Mesendoderm (in vitro differentiated cells): ENCODE results near the gene RAD18.
A peak's percentile ranks its signal among the peaks of the same experiment; 100 is the strongest.

Experiments
- DNase-seq: peaks from one replicate; pipeline ENCODE4 v3.0.0; 2013
- H2AK5ac ChIP-seq: 2 replicates; pipeline ENCODE4 v1.6.1; 2013; ENCODE audit warnings: low read length, inconsistent platforms
- H2BK120ac ChIP-seq: 2 replicates; pipeline ENCODE4 v1.6.1; 2013; ENCODE audit warnings: low read depth, mild to moderate bottlenecking, low read length, moderate library complexity, mixed read lengths
- H2BK15ac ChIP-seq: replicated peaks from 2 replicates; pipeline ENCODE4 v1.6.1; 2013; ENCODE audit warnings: low read depth, mild to moderate bottlenecking, moderate library complexity
- H2BK5ac ChIP-seq: 2 replicates; pipeline ENCODE4 v1.6.1; 2013; ENCODE audit warnings: low read length, inconsistent platforms
- H3K18ac ChIP-seq: 2 replicates; pipeline ENCODE4 v1.6.1; 2013; ENCODE audit warnings: mild to moderate bottlenecking, low read length, mixed read lengths
- H3K23ac ChIP-seq: one replicate; pipeline ENCODE4 v1.6.1; 2013; ENCODE audit warnings: low read length
- H3K27ac ChIP-seq: 2 replicates; pipeline ENCODE4 v1.5.1; 2013; ENCODE audit warnings: low read depth, mild to moderate bottlenecking, inconsistent platforms, low read length, moderate library complexity
- H3K27me3 ChIP-seq: 2 replicates; pipeline ENCODE4 v1.6.1; 2013; ENCODE audit warnings: low read length, control low read depth, mild to moderate bottlenecking, inconsistent platforms; ENCODE audit not compliant: insufficient read depth, poor library complexity
- H3K36me3 ChIP-seq: 2 replicates; pipeline ENCODE4 v1.6.1; 2013; ENCODE audit warnings: low read length, inconsistent platforms; ENCODE audit not compliant: control insufficient read depth, insufficient read depth
- H3K4ac ChIP-seq: one replicate; pipeline ENCODE4 v1.6.1; 2013; ENCODE audit warnings: low read depth, mild to moderate bottlenecking, low read length, moderate library complexity
- H3K4me1 ChIP-seq: 2 replicates; pipeline ENCODE4 v1.6.1; 2013; ENCODE audit warnings: low read depth, low read length, inconsistent platforms; ENCODE audit not compliant: control insufficient read depth
- H3K4me2 ChIP-seq: 2 replicates; pipeline ENCODE4 v1.6.1; 2013; ENCODE audit warnings: low read length
- H3K4me3 ChIP-seq: 2 replicates; pipeline ENCODE4 v1.5.1; 2013; ENCODE audit warnings: mild to moderate bottlenecking, low read length
- H3K56ac ChIP-seq: one replicate; pipeline ENCODE4 v1.6.1; 2013; ENCODE audit warnings: low read length
- H3K79me1 ChIP-seq: 2 replicates; pipeline ENCODE4 v1.6.1; 2013; ENCODE audit warnings: low read length, inconsistent platforms
- H3K79me2 ChIP-seq: 2 replicates; pipeline ENCODE4 v1.6.1; 2013; ENCODE audit warnings: mild to moderate bottlenecking, low read length; ENCODE audit not compliant: control insufficient read depth, insufficient read depth
- H3K9ac ChIP-seq: 2 replicates; pipeline ENCODE4 v1.6.1; 2013; ENCODE audit warnings: low read length, inconsistent platforms
- H4K5ac ChIP-seq: one replicate; pipeline ENCODE4 v1.6.1; 2013; ENCODE audit warnings: low read length
- H4K8ac ChIP-seq: one replicate; pipeline ENCODE4 v1.6.1; 2013; ENCODE audit warnings: low read depth, mild to moderate bottlenecking, control low read depth, low read length, moderate library complexity
- WGBS: extraction: QIAGEN DNeasy Blood & Tissue Kit; methylation state at CpG from one replicate; pipeline ENCODE4 v1.1.7; 2013; ENCODE audit warnings: low lambda C conversion rate, missing lambda C conversion rate; ENCODE audit not compliant: insufficient coverage; ENCODE audit errors: extremely low coverage; 5-methylcytosine and 5-hydroxymethylcytosine counted together

The RAD18 gene

DNA sequence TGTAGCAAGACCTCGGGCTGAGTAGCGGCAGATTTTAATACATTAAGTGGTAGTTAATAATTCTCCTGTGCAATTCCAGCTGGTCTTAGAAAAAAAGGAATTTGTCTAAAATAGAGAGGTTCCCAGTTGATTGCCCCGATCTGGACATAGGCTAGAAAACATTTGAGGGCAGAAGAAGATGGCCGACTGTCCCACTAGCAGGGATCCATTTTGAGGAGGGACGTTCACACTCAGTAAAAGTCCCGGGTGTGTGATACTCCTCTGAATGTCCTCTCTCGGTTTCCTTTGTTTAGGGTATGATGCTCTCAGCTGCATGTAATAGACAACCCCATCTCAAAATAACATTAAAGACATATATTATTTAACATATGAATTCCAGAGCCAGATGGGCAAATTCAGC, 116.0 kb downstream of the RAD18 start:
- no CpG with 5 or more reads among the region's 7 CpGs for WGBS
- H3K4me1 ChIP-seq = no peaks in the 10 kb centered on the region
- H3K79me2 ChIP-seq = no peaks in the 10 kb centered on the region
- no peaks in the 10 kb centered on the region for H3K27me3 ChIP-seq
- no peak overlapping the region for H3K23ac ChIP-seq
- no peak overlapping the region for H4K8ac ChIP-seq
- no peak overlapping the region for H3K4ac ChIP-seq
- no peaks in the 10 kb centered on the region for H3K79me1 ChIP-seq
- H3K27ac ChIP-seq = no peak overlapping the region
- no peak overlapping the region for H4K5ac ChIP-seq
- no peak overlapping the region for H2BK5ac ChIP-seq
- no peak overlapping the region for H2BK120ac ChIP-seq
- no peak overlapping the region for H2AK5ac ChIP-seq
- no peak overlapping the region for H3K4me2 ChIP-seq
- H3K36me3 ChIP-seq = no peaks in the 10 kb centered on the region
- no peak overlapping the region for H3K9ac ChIP-seq
- no peak overlapping the region for H3K18ac ChIP-seq
- no peak overlapping the region for H3K4me3 ChIP-seq
- no peak overlapping the region for H2BK15ac ChIP-seq
- no peak overlapping the region for H3K56ac ChIP-seq
- no peak for DNase-seq

DNA sequence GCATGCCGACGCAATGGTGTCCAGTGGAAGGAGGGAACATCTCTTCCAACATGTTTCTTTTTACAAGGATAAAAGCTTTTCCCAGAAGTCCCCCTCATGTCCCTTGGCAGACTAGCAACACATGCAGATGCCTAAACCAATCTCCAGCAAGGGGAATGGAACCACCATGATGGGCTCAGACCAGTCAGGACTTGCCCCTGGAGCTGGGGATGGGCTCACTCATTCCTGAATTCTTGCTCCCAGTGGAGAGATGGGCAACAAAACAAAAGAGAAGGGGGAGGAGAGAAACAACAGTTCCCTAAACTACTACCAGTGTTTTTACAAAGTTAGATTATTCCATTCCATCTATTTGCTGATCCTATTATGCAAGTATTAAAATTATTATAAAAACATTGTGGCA, 117.1 kb downstream of the RAD18 start:
- WGBS = no CpG with 5 or more reads among the region's 2 CpGs
- Histone ChIP-seq H3K27ac (no peak overlapping the region), H4K5ac (no peak overlapping the region), H3K4ac (no peak overlapping the region), H3K9ac (no peak overlapping the region), H2BK5ac (no peak overlapping the region), H3K4me3 (no peak overlapping the region), H3K27me3 (no peaks in the 10 kb centered on the region), H2BK15ac (no peak overlapping the region), H4K8ac (no peak overlapping the region), H3K56ac (no peak overlapping the region), H3K4me2 (no peak overlapping the region), H2AK5ac (no peak overlapping the region), H3K79me1 (no peaks in the 10 kb centered on the region), H3K36me3 (no peaks in the 10 kb centered on the region), H2BK120ac (no peak overlapping the region), H3K23ac (no peak overlapping the region), H3K18ac (no peak overlapping the region), H3K79me2 (no peaks in the 10 kb centered on the region), H3K4me1 (no peaks in the 10 kb centered on the region)
- DNase-seq = no peak

DNA sequence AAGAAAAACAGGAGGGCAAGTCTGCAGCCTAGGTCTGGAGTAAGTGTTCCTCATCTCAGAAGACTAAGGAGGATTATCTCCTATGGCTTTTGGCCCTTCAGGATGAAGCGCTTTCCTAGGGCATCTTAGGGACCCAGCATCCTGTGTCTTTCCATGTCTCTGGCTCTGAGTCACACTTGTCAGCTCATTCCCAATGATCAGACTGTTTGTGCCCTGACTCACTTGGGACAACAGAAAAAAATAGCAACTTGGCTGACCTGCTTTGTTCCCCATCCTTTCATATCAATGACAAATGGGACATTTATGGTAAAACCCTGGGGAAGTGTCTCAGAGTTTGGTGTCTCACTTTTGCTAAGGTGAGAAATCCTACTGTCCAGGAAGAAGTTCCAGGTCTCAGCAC, 117.6 kb downstream of the RAD18 start:
- Histone ChIP-seq H2BK15ac (no peak overlapping the region), H3K79me1 (no peaks in the 10 kb centered on the region), H3K4me3 (no peak overlapping the region), H3K18ac (no peak overlapping the region), H2BK120ac (no peak overlapping the region), H3K27ac (no peak overlapping the region), H4K5ac (no peak overlapping the region), H3K4ac (no peak overlapping the region), H3K27me3 (no peaks in the 10 kb centered on the region), H4K8ac (no peak overlapping the region), H3K79me2 (no peaks in the 10 kb centered on the region), H3K23ac (no peak overlapping the region), H2AK5ac (no peak overlapping the region), H2BK5ac (no peak overlapping the region), H3K4me2 (no peak overlapping the region), H3K56ac (no peak overlapping the region), H3K4me1 (no peaks in the 10 kb centered on the region), H3K36me3 (no peaks in the 10 kb centered on the region), H3K9ac (no peak overlapping the region)
- no CpG with 5 or more reads among the region's 1 CpG for WGBS
- DNase-seq = peak; percentile 25

DNA sequence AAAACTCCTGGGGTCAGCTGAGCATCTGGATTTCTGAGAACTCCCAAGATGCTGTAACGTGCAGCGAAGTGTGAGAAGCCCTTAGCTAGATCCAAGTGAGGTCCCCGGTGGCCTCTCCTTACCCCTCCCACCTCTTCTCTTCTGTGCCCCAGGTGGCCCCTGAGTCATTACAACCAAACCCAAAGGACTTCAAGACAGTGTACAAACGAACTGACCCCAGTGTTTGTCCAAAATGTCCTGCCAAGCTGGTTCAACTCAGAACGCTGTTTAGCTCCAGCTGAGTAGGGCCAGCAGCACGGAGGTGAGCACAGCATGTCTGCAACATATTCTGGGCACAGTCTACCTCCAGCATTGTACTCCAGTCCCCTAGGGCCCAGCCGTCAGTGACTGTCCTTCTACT, 119.9 kb downstream of the RAD18 start:
- H2BK5ac ChIP-seq = no peak overlapping the region
- H3K4me2 ChIP-seq = no peak overlapping the region
- DNase-seq = no peak
- no peaks in the 10 kb centered on the region for H3K27me3 ChIP-seq
- H3K79me2 ChIP-seq = no peaks in the 10 kb centered on the region
- H4K5ac ChIP-seq = no peak overlapping the region
- H3K4me3 ChIP-seq = no peak overlapping the region
- WGBS = no CpG with 5 or more reads among the region's 7 CpGs
- no peaks in the 10 kb centered on the region for H3K79me1 ChIP-seq
- H3K36me3 ChIP-seq = no peaks in the 10 kb centered on the region
- no peak overlapping the region for H2AK5ac ChIP-seq
- H3K9ac ChIP-seq = no peak overlapping the region
- no peak overlapping the region for H2BK15ac ChIP-seq
- H3K56ac ChIP-seq = no peak overlapping the region
- no peak overlapping the region for H3K18ac ChIP-seq
- no peak overlapping the region for H3K4ac ChIP-seq
- H3K23ac ChIP-seq = no peak overlapping the region
- no peak overlapping the region for H4K8ac ChIP-seq
- no peak overlapping the region for H3K27ac ChIP-seq
- H3K4me1 ChIP-seq = no peaks in the 10 kb centered on the region
- no peak overlapping the region for H2BK120ac ChIP-seq

DNA sequence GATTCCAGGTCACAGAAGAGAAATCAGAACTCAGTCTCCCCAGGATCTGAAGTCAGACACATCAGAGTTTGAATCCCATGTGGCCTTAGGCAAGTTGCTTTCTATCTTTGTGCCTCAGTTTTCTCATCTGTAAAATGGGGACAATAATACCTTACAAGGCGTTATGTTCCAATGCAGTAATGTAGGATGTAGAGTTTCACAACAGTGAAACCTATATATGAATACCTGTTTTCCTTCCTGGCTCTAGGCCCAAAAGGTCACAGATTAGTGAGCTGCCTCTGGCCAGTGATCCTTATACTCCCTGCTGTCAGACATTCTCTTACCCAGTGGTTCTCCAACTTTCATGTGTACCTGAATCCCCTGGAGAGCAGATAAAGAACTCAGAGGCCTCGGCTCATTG, 121.0 kb downstream of the RAD18 start:
- H3K27me3 ChIP-seq = no peaks in the 10 kb centered on the region
- H3K27ac ChIP-seq = no peak overlapping the region
- no peak overlapping the region for H2BK120ac ChIP-seq
- no peaks in the 10 kb centered on the region for H3K79me1 ChIP-seq
- H3K4me3 ChIP-seq = no peak overlapping the region
- no peak overlapping the region for H4K8ac ChIP-seq
- no peak overlapping the region for H2BK5ac ChIP-seq
- H3K23ac ChIP-seq = no peak overlapping the region
- no peaks in the 10 kb centered on the region for H3K79me2 ChIP-seq
- no peaks in the 10 kb centered on the region for H3K4me1 ChIP-seq
- no peak overlapping the region for H3K4ac ChIP-seq
- no peak for DNase-seq
- H3K18ac ChIP-seq = no peak overlapping the region
- H3K9ac ChIP-seq = no peak overlapping the region
- no peak overlapping the region for H2BK15ac ChIP-seq
- H3K4me2 ChIP-seq = no peak overlapping the region
- H3K36me3 ChIP-seq = no peaks in the 10 kb centered on the region
- no peak overlapping the region for H2AK5ac ChIP-seq
- WGBS = no CpG with 5 or more reads among the region's 2 CpGs
- H3K56ac ChIP-seq = no peak overlapping the region
- no peak overlapping the region for H4K5ac ChIP-seq

DNA sequence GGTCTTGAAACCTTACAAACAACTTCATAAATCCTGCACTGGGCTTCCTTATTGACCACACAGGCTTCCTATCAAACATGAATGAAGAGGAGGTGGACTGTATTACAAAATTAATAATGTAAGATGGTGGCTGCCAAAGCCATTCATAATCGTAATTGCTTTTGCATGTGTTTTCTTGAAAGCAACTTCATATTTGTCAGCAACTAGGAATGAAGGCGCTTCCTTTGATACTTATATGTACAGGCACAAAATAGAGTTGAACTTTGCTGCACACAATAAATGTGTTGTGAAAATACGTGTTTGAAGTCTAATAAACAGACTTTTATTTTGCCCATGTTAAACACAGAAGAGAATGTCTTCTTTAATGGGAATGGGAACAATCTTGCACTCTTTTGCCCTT, 121.8 kb downstream of the RAD18 start:
- Histone ChIP-seq H4K8ac (no peak overlapping the region), H2BK5ac (no peak overlapping the region), H3K27ac (no peak overlapping the region), H2BK120ac (no peak overlapping the region), H3K9ac (no peak overlapping the region), H3K4me3 (no peak overlapping the region), H3K23ac (no peak overlapping the region), H3K4me2 (no peak overlapping the region), H3K18ac (no peak overlapping the region), H3K79me2 (no peaks in the 10 kb centered on the region), H4K5ac (no peak overlapping the region), H3K4me1 (no peaks in the 10 kb centered on the region), H3K56ac (no peak overlapping the region), H2AK5ac (no peak overlapping the region), H3K27me3 (no peaks in the 10 kb centered on the region), H3K79me1 (no peaks in the 10 kb centered on the region), H2BK15ac (no peak overlapping the region), H3K4ac (no peak overlapping the region), H3K36me3 (no peaks in the 10 kb centered on the region)
- no peak for DNase-seq
- no CpG with 5 or more reads among the region's 3 CpGs for WGBS
